HG02678 (cell line): Measurements from ENCODE around the gene ENPP6.

Experiments used
- ATAC-seq: cut with Tn5 transposase; IDR thresholded peaks from one replicate; pipeline ENCODE4 v1.9.1; 2021; ENCODE audit warnings: mild to moderate bottlenecking, moderate library complexity; ENCODE audit not compliant: unreplicated experiment

ENPP6 gene

DNA sequence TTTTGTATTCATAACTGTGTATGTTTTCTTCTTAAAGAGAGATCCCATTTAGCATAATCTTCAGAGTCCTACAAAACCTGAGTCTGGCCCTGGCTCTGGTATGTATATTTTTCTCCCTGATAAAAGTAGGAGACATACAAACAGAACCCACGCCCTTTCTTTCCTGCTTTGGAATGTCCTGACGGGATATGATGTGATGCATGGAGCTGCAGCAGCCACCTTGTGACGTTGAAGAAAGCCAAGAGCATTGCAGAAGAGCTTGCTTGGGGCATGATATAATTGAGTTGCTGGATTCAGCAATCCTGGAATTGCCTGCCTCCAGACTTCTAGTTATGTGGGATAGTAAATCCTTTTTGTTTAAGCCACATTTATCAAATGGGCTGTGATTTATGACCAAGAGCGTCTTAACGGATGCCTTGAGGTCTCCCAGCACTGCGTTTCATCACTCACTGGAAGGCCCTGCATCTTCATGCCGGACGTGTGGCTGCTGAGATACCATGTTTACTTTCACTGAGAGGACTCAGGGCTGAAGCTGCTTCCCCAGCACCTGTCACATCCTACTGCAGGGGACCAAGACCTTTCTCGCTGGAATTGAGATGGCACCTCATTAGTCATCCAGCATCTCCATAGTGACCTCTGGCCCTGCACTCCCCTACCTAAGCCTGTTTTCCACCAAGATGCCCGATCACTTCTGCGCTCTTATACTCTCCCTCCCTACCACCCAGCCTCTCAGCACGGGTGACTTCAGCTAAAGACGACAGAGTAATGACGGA lies 107.0 kb downstream of the ENPP6 start:
- ATAC-seq, result no peak

GRCh38 chr4:184108006-184108501 lies 109.6 kb downstream of the ENPP6 start:
- ATAC-seq, result no peak

GRCh38 chr4:184104419-184105101 lies 113.1 kb downstream of the ENPP6 start:
- ATAC-seq, result no peak

- ATAC-seq, result no peak
These were observed 114.0 kb downstream of the ENPP6 start for GRCh38 chr4:184103527-184104264.

- ATAC-seq, result no peak
These were observed 114.7 kb downstream of the ENPP6 start for GRCh38 chr4:184102927-184103326.

DNA sequence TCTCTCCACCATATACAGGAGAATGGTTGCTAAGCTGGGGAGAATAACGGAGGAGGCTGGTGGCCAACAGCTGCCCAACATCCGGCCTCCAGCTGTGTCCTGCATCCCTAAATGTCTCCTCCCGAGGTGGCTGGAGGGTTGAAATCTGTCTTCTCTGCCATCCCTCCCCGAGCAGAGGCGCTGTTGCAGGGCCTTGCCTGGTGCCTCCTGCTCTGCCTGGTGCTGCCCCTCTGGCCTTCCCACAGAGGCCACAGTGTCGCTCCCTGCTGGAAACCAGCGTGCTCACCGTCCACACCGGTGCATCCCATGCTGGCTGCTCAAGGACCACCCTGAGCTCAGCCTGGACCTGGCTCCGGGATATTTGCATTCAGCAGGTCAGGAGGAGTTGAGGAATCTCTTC lies 115.2 kb downstream of the ENPP6 start:
- ATAC-seq, result no peak

DNA sequence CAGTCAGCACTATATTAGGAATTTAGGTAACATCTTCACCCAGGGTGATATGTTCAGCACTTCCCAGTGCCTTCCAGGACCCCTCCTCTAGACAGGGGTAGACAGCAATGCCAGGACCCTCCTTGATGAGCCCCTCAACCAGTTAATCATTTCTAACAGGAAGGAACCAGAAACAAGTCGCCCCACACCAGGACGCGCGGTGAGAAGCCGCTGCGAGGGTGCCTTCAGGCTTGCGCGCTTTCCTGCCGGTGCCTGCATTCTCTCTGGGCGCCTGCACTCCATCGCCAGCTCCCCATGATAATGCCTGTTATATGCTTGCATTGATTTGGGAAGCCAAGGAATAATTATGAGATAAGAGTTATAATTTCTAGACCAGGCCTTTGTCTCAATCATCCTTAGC lies 116.0 kb downstream of the ENPP6 start:
- no peak for ATAC-seq

DNA sequence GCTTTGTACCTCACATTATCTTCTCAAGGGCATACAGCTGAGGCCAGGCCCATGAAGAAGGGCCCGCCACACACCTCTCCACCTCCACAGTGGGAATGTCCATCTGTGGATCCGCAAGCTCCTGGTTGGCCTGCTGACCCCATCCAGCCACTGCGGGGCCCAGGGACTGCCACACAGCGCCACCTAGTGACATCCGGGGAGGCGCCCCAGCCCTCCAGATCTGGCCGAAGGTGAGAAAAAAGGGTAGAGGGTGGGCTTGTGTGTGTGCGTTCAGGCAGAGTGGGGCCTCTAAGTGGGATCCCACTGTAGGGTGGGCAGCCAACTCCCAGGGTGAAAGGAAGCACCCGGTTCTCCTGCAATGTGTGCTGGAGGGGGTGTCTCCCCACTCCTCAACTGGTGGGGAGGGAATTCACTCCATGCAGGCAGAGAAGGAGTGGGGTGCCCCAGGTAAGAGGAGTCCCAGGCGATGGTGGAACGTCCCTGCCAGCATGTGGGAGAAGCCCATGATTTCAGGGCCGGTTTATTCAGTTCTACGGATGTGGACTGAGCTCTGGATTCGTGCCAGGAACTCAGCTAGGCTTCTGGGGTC lies 117.3 kb downstream of the ENPP6 start:
- ATAC-seq, result peak; percentile 55

- ATAC-seq, result no peak
These were observed 118.1 kb downstream of the ENPP6 start for GRCh38 chr4:184099535-184099966.

DNA sequence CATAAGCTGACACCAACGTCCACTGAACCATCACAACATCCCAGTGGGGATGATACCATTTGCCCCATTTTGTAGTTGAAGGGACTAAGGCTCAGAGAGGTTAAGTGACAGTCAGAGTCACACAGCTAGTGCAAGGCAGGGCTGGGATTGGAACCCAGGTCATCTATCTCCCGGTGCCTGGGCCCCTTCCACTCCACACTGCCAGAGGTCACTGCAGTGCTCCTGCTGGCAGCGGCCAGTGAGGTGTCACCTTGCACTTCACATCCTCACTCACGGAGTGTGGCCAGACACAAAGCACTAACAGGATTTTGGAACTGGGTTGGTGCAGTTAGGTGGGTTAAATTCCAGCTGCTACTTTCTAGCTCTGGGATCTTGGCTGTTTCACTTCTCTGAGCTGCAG lies 118.7 kb downstream of the ENPP6 start:
- ATAC-seq, result no peak

GRCh38 chr4:184097815-184098214 lies 119.9 kb downstream of the ENPP6 start:
- ATAC-seq, result no peak

DNA sequence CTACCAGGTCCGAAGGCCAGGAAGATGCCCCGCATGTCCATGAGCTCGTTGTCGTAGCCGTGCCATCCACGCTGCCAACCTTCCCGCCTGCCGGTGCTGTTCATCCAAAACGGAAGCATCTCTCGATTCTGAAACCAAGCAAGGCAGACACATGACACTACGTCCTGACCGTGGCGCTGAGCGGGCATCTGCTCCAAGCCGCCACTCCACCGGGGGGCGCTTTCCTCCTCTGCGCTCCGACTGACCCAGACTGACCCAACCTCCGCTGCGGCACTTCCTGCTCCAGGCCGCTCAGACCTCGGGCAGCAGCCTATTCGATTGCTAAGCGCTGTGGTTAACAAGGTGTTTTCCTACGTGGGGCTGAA lies 120.5 kb downstream of the ENPP6 start:
- no peak for ATAC-seq

DNA sequence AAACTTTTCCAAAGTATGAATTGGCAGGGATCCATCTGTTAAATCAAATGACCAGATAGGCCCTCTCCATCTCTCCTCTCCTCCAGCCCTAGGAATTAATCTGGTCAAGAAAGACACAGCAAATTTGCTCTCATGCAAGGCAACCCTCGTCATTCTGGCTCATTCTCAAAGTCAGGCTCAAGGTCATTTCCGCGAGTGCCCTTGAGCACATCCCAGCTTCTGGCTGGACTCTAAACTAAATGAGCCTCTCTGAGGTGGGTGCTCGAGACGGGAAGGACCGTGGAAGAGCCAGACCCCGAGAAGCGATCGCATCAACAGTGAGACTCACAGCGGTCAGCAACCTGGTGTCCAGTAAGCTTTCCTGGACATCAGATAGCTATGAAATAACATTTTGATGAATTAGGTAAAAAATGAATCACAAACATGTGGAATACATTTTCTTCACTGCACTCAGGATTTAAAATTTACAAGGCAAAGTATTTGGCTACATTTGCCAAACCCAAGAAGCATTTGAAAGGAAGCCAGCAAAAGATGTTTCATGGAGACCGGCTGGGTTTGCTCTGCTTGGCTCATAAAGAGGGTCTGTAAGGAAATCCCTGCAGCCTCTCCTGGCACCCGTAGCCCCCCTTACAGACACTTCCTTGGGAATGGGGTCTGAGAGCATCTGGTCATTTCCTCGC lies 121.0 kb downstream of the ENPP6 start:
- no peak for ATAC-seq

GRCh38 chr4:184094532-184095159 lies 123.0 kb downstream of the ENPP6 start:
- no peak for ATAC-seq

DNA sequence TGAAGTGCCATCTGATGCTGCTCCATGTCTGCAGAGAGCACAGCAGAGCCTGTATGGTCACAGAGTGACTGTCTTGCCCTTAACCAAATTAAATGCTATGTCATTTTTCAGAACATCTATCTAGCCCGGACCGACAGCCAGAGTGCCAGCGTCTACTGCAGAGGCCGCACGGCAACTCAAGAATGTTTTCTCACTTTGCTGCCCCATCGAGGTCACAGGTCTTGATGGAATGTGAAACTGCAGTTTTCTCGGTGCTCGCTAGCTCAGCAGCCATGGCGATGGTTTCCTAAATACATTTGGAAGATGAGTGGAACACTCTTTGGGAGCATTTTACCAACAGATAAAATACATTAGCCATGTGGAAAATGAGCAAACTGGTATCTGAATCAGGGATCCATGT lies 125.7 kb downstream of the ENPP6 start:
- no peak for ATAC-seq

- ATAC-seq, result no peak
These were observed 127.1 kb downstream of the ENPP6 start for GRCh38 chr4:184090571-184090970.

GRCh38 chr4:184080674-184081073 lies 137.0 kb downstream of the ENPP6 start:
- ATAC-seq, result no peak

DNA sequence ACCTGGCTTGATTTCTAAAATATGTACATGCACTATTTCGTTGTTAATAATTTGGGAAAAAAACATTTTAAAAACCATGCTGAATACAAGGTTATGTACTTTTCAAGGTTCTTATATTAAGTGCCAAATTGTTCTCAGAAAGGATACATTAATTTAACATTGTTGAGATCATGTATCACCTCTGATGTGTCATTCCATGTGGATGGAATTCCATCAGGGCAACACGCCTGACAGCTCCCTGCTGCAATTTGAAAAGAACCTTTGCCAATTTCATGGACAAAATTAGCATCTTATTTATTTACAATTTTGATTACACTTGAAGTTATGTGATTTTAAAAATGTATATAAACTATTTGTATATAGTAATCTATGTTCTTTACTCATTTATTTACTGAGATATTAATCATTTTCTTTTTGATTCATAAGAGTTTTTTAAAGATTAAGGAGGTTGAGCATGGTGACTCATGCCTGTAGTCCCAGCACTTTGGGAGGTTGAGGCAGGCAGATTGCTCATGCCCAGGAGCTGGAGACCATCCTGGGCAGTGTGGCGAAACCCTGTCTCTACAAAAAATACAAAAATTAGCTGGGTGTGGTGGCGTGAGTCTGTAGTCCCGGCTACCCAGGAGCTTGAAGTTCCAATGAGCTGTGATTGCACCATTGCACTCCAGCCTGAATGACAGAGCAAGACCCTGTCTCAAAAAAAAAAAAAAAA lies 142.8 kb downstream of the ENPP6 start:
- no peak for ATAC-seq

GRCh38 chr4:184067931-184068554 lies 149.6 kb downstream of the ENPP6 start:
- ATAC-seq, result no peak
